K562 (cell line): ENCODE measurements around the gene PRRC2B. TPM values are rescaled to one million over a fixed set of nuclear protein-coding genes. Genes with fewer than 3 reads are reported as not detected.

ENCODE experiments used
- ATAC-seq: fragments of 200-7000 bp; cut with Tn5 transposase; 3 replicates; pipeline ENCODE4 v1.9.1; 2020; ENCODE audit warnings: moderate library complexity
- BruUV-seq: library from RNA; stranded (reverse); fragments of 400-500 nt; replicated peaks from 2 replicates; lab custom pipeline; 2021; lab: Mats Ljungman, UMichigan
- CTCF ChIA-PET: fragments of 300-600 bp; formaldehyde crosslinking; extraction: SDS; loops from one replicate; lab custom pipeline; 2021; ENCODE audit warnings: low intra/inter-chr PET ratio; lab: Yijun Ruan, JAX
- POLR2A ChIA-PET: fragments of 300-600, 350-650 bp; sonication (Branson Sonifier 250); formaldehyde crosslinking; extraction: SDS; loops from one replicate; lab custom pipeline; 2021; ENCODE audit warnings: antibody characterized with exemption, inconsistent platforms; lab: Yijun Ruan, JAX
- DNase-seq, 4 experiments: peaks; one replicate each; pipeline versions ENCODE4 v3.0.0 to v3.0.0-alpha.2; 2011 to 2018; ENCODE audit warnings: low spot score in 3 of 4, mixed read lengths in 3 of 4; ENCODE audit errors: extremely low read depth in 1 of 4
- FAIRE-seq: peaks from 2 replicates; lab custom pipeline; 2011; peaks lifted over from hg19 to GRCh38; lab: Jason Lieb, UNC
- H2AFZ ChIP-seq: 2 replicates; pipeline ENCODE4 v1.6.0; 2011; ENCODE audit warnings: low read depth, low read length, control low read depth, inconsistent platforms
- H3K27ac ChIP-seq: fragments of 200-600 bp; 3 replicates; pipeline ENCODE4 v1.8.0; 2011; ENCODE audit warnings: low read depth, mild to moderate bottlenecking, control low read depth, inconsistent platforms, low read length, moderate library complexity, mixed read lengths; ENCODE audit errors: extremely low read depth
- H3K27me3 ChIP-seq, 2 experiments: fragments of 300-600 bp in 1 of 2; 2 replicates in 1 of 2; 3 replicates in 1 of 2; pipeline versions ENCODE4 v1.6.0 to v1.8.0; 2011; ENCODE audit warnings: inconsistent platforms in 2 of 2, low read length in 2 of 2, mild to moderate bottlenecking in 1 of 2, mixed read lengths in 1 of 2, moderate library complexity in 1 of 2; ENCODE audit not compliant: control insufficient read depth in 2 of 2, insufficient read depth in 2 of 2
- H3K36me3 ChIP-seq: fragments of 300-600 bp; 3 replicates; pipeline ENCODE4 v1.8.0; 2011; ENCODE audit warnings: mild to moderate bottlenecking, low read length, inconsistent platforms; ENCODE audit not compliant: control insufficient read depth, insufficient read depth
- H3K4me1 ChIP-seq, 2 experiments: fragments of 200-600 bp in 1 of 2; replicated peaks in 1 of 2; 2 replicates in 1 of 2; 3 replicates in 1 of 2; pipeline versions ENCODE4 v1.5.1 to v1.8.0; 2011; ENCODE audit warnings: inconsistent platforms in 2 of 2, low read length in 2 of 2, mild to moderate bottlenecking in 1 of 2, mixed read lengths in 1 of 2, moderate library complexity in 1 of 2; ENCODE audit not compliant: control insufficient read depth in 2 of 2, insufficient read depth in 2 of 2
- H3K4me2 ChIP-seq: 2 replicates; pipeline ENCODE4 v1.6.1; 2011; ENCODE audit warnings: low read length, control low read depth, inconsistent platforms, mixed read lengths; ENCODE audit not compliant: insufficient read depth
- H3K4me3 ChIP-seq: fragments of 200-600 bp; sonication (generic), shearing (Covaris generic); 2 replicates; pipeline ENCODE4 v1.5.1; 2016; ENCODE audit warnings: control low read depth, inconsistent platforms
- H3K79me2 ChIP-seq: fragments of 200-600 bp; 3 replicates; pipeline ENCODE4 v1.8.0; 2011; ENCODE audit warnings: low read length, inconsistent platforms; ENCODE audit not compliant: control insufficient read depth, insufficient read depth
- H3K9ac ChIP-seq, 2 experiments: 2 replicates each; pipeline versions ENCODE4 v1.6.0 to v1.6.1; 2011; ENCODE audit warnings: low read depth in 2 of 2, low read length in 2 of 2, control low read depth in 1 of 2, inconsistent platforms in 1 of 2, mild to moderate bottlenecking in 1 of 2, mixed read lengths in 1 of 2; ENCODE audit not compliant: insufficient read depth in 1 of 2
- H3K9me1 ChIP-seq: one replicate; pipeline ENCODE4 v1.6.0; 2011; ENCODE audit warnings: inconsistent platforms, mild to moderate bottlenecking, low read length, moderate library complexity; ENCODE audit not compliant: control insufficient read depth, insufficient read depth
- H3K9me3 ChIP-seq: replicated peaks from 2 replicates; pipeline ENCODE4 v1.5.1; 2011; ENCODE audit warnings: low read depth, low read length, inconsistent platforms; ENCODE audit not compliant: control insufficient read depth, insufficient read depth
- H4K20me1 ChIP-seq: replicated peaks from 2 replicates; pipeline ENCODE4 v1.6.1; 2011; ENCODE audit warnings: low read length, inconsistent platforms, mixed read lengths; ENCODE audit not compliant: control insufficient read depth, insufficient read depth
- C11orf30 ChIP-seq: fragments of 450-650 bp; IDR thresholded peaks from 2 replicates; pipeline ENCODE4 v1.6.1; 2016; ENCODE audit warnings: low read depth, mild to moderate bottlenecking
- RB1 ChIP-seq: fragments of 450-650 bp; IDR thresholded peaks from 2 replicates; pipeline ENCODE4 v1.6.1; 2017; ENCODE audit warnings: low read depth, mild to moderate bottlenecking
- ZNF707 ChIP-seq: fragments of 250-450 bp; sonication (Bioruptor Pico); conservative IDR thresholded peaks from 2 replicates; pipeline ENCODE4 v1.8.0; 2022; ENCODE audit warnings: inconsistent platforms, mild to moderate bottlenecking, moderate library complexity
- WGBS: fragments of 100-300 bp; shearing (Covaris generic); methylation state at CpG from one replicate; pipeline ENCODE4 v1.1.6; 2016; ENCODE audit warnings: low coverage, mixed read lengths; ENCODE audit not compliant: insufficient coverage; ENCODE audit errors: missing lambda C conversion rate; 5-methylcytosine and 5-hydroxymethylcytosine counted together
- in situ Hi-C: fragments of 300-500 bp; cut with MboI; formaldehyde crosslinking; loops from 4 replicates; pipeline ENCODE4 v1.15.0; 2018; ENCODE audit warnings: inconsistent platforms, mixed read lengths
- intact Hi-C: fragments of 100-400 bp; cut with micrococcal nuclease; formaldehyde crosslinking; loops from 2 replicates; pipeline ENCODE4 v1.14.2; 2022
- polyA plus RNA-seq, 8 experiments: library from polyadenylated mRNA; depleted of rRNA in 4 of 8; stranded (reverse) in 5 of 8; unstranded in 3 of 8; fragments of >200 nt; fragmentation: Nextera tagmentation in 2 of 8; fragmentation: Illumina TruSeq in 1 of 8; extraction: Ambion mirVana in 2 of 8; extraction: Trizol in 1 of 8; gene quantifications; 2 replicates each; pipeline versions ENCODE4 v1.2.1 to v1.2.3, GENCODE V29; 2011 to 2014; ENCODE audit warnings: inconsistent platforms in 1 of 8, missing spikeins in 1 of 8
- total RNA-seq, 7 experiments: library from RNA; depleted of rRNA in 6 of 7; stranded (reverse); fragments of >200 nt in 6 of 7; fragmentation: Illumina TruSeq in 2 of 7; extraction: Trizol in 2 of 7; gene quantifications; 2 replicates each; pipeline versions ENCODE4 v1.2.1 to v1.2.3, GENCODE V29; 2011 to 2021; ENCODE audit warnings: low replicate concordance in 1 of 7
- TF ChIP-seq, protein P1 (sequence below): sonication (generic); formaldehyde crosslinking; IDR thresholded peaks from 2 replicates; pipeline ENCODE4 v1.8.1; 2023; ENCODE audit warnings: mild to moderate bottlenecking, missing genetic modification reagents, moderate library complexity

The PRRC2B gene
- total and polyA plus RNA-seq, 9 of the 15 experiments (the other 6 are each of a cell fraction or from before 2014, with no cell fraction given), result 0.34 to 125 (median 30.9) TPM

- no peak overlapping the region for H3K4me3 ChIP-seq
- CTCF ChIA-PET, result no interaction called here
- no peaks in the 10 kb centered on the region for H3K9me1 ChIP-seq
- intact Hi-C loops (no loop called here), in situ Hi-C loops (loop anchor here (10.0 kb wide), 1 partner anchor 228 kb away; the partner anchor contains the start of gene RAPGEF1)
- H3K4me1 ChIP-seq, result peaks cover 0 to 3% of the 10 kb centered on the region in 2 experiments; a peak in 1 of 5 replicates
- ATAC-seq (no peak), DNase-seq (no peak), FAIRE-seq (no peak)
- H2AFZ ChIP-seq, result no peak overlapping the region
- H4K20me1 ChIP-seq, result no peaks in the 10 kb centered on the region
- peaks cover 76% of the 10 kb centered on the region; the same call in 2 of the 3 replicates for H3K36me3 ChIP-seq
- H3K27ac ChIP-seq, result no peak overlapping the region
- no TSS peak for BruUV-seq
- no peaks in the 10 kb centered on the region for H3K9me3 ChIP-seq
- WGBS, result 95% methylated on average over 9 of the region's 9 CpGs
- H3K79me2 ChIP-seq, result no peaks in the 10 kb centered on the region
- H3K4me2 ChIP-seq, result no peak overlapping the region
- TF ChIP-seq ZNF707 (CRISPR knock-in tag) (no peak), C11orf30 (no peak), RB1 (no peak)
- TF ChIP-seq, protein P1, sequence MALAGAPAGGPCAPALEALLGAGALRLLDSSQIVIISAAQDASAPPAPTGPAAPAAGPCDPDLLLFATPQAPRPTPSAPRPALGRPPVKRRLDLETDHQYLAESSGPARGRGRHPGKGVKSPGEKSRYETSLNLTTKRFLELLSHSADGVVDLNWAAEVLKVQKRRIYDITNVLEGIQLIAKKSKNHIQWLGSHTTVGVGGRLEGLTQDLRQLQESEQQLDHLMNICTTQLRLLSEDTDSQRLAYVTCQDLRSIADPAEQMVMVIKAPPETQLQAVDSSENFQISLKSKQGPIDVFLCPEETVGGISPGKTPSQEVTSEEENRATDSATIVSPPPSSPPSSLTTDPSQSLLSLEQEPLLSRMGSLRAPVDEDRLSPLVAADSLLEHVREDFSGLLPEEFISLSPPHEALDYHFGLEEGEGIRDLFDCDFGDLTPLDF (CRISPR knock-in tag), result no peak
- TF ChIP-seq, all 486 proteins: peak for 0
- no peaks in the 10 kb centered on the region for H3K27me3 ChIP-seq
- H3K9ac ChIP-seq, result no peak overlapping the region
- POLR2A ChIA-PET, result interaction anchor here (1.1 kb wide), 1 partner anchor 14 kb away, joined by 3 read pairs; the partner anchor contains the start of gene POMT1
These were observed 123.0 kb downstream of the PRRC2B start for GRCh38 chr9:131516930-131517329.
